HEK293 (cell line): ENCODE results near the gene EIPR1.
"Not testable (repeated sequence)": the region's sequence is repeated elsewhere in the genome, so short reads cannot be mapped to it uniquely, and the experiment has no call there.

Experiments
- CTCF ChIA-PET: fragments of 350-600 bp; formaldehyde crosslinking; extraction: SDS; loops from one replicate; lab custom pipeline; 2021; ENCODE audit warnings: antibody characterized with exemption; lab: Yijun Ruan, JAX
- POLR2A ChIA-PET: fragments of 300-600 bp; formaldehyde crosslinking; extraction: SDS; loops from one replicate; lab custom pipeline; 2020; ENCODE audit warnings: antibody characterized with exemption, inconsistent platforms; lab: Yijun Ruan, JAX
- H3K27ac ChIP-seq: fragments of 200-500 bp; sonication (Bioruptor generic); 2 replicates; pipeline ENCODE4 v1.5.1; 2014; ENCODE audit warnings: low read depth, low read length, control low read depth, inconsistent platforms; ENCODE audit errors: extremely low read depth
- H3K36me3 ChIP-seq, 2 experiments: fragments of 200-500 bp in 1 of 2; sonication (Bioruptor generic) in 1 of 2; 1 replicate in 1 of 2; 2 replicates in 1 of 2; pipeline ENCODE4 v1.5.1; 2014 to 2017; ENCODE audit warnings: inconsistent platforms in 2 of 2, low read length in 2 of 2; ENCODE audit not compliant: control insufficient read depth in 2 of 2, insufficient read depth in 1 of 2
- H3K4me1 ChIP-seq: fragments of 200-500 bp; sonication (Bioruptor generic); 2 replicates; pipeline ENCODE4 v1.5.1; 2014; ENCODE audit warnings: mild to moderate bottlenecking, low read length, inconsistent platforms; ENCODE audit not compliant: control insufficient read depth, insufficient read depth
- H3K4me3 ChIP-seq: 2 replicates; pipeline ENCODE4 v1.5.1; 2011; ENCODE audit warnings: low read depth, mild to moderate bottlenecking, control low read depth, low read length, moderate library complexity
- H3K9me3 ChIP-seq: fragments of 200-500 bp; sonication (Bioruptor generic); 2 replicates; pipeline ENCODE4 v1.5.1; 2014; ENCODE audit warnings: low read depth, low read length, inconsistent platforms; ENCODE audit not compliant: control insufficient read depth, insufficient read depth
- EGR2 ChIP-seq: fragments of 450-650 bp; formaldehyde crosslinking; IDR thresholded peaks from 2 replicates; pipeline ENCODE4 v1.5.1; 2016; ENCODE audit warnings: low read depth, missing biosample characterization, missing genetic modification characterization
- GFI1B ChIP-seq: fragments of 450-650 bp; formaldehyde crosslinking; IDR thresholded peaks from 2 replicates; pipeline ENCODE4 v1.5.1; 2016; ENCODE audit warnings: missing biosample characterization, missing genetic modification characterization
- GLIS1 ChIP-seq: fragments of 450-650 bp; formaldehyde crosslinking; IDR thresholded peaks from 2 replicates; pipeline ENCODE4 v1.5.1; 2016; ENCODE audit warnings: missing biosample characterization, missing genetic modification characterization
- KLF1 ChIP-seq: fragments of 450-650 bp; formaldehyde crosslinking; IDR thresholded peaks from 2 replicates; pipeline ENCODE4 v1.5.1; 2016; ENCODE audit warnings: missing biosample characterization, missing genetic modification characterization
- SCRT2 ChIP-seq: fragments of 450-650 bp; formaldehyde crosslinking; IDR thresholded peaks from 2 replicates; pipeline ENCODE4 v1.5.1; 2016; ENCODE audit warnings: missing biosample characterization, missing genetic modification characterization
- YY1 ChIP-seq: fragments of 450-650 bp; formaldehyde crosslinking; IDR thresholded peaks from 2 replicates; pipeline ENCODE4 v1.5.1; 2018; ENCODE audit warnings: missing biosample characterization, missing genetic modification characterization
- ZFHX2 ChIP-seq: fragments of 450-650 bp; formaldehyde crosslinking; conservative IDR thresholded peaks from 2 replicates; pipeline ENCODE4 v1.5.1; 2016; ENCODE audit warnings: missing biosample characterization, missing genetic modification characterization
- ZNF223 ChIP-seq: fragments of 450-650 bp; formaldehyde crosslinking; IDR thresholded peaks from 2 replicates; pipeline ENCODE4 v1.5.1; 2016; ENCODE audit warnings: missing biosample characterization, missing genetic modification characterization
- ZNF366 ChIP-seq: fragments of 450-650 bp; formaldehyde crosslinking; conservative IDR thresholded peaks from 2 replicates; pipeline ENCODE4 v1.5.1; 2016; ENCODE audit warnings: missing biosample characterization, missing genetic modification characterization
- ZNF404 ChIP-seq: fragments of 450-650 bp; formaldehyde crosslinking; IDR thresholded peaks from 2 replicates; pipeline ENCODE4 v1.5.1; 2017; ENCODE audit warnings: missing biosample characterization, missing genetic modification characterization
- ZNF654 ChIP-seq: fragments of 450-650 bp; formaldehyde crosslinking; IDR thresholded peaks from 2 replicates; pipeline ENCODE4 v1.5.1; 2016; ENCODE audit warnings: low read depth, missing biosample characterization, missing genetic modification characterization
- ZNF664 ChIP-seq: fragments of 450-650 bp; formaldehyde crosslinking; IDR thresholded peaks from 2 replicates; pipeline ENCODE4 v1.5.1; 2016; ENCODE audit warnings: missing biosample characterization, missing genetic modification characterization
- ZNF701 ChIP-seq: fragments of 450-650 bp; formaldehyde crosslinking; IDR thresholded peaks from 2 replicates; pipeline ENCODE4 v1.5.1; 2016; ENCODE audit warnings: missing biosample characterization, missing genetic modification characterization
- TF ChIP-seq, protein P1 (sequence below): fragments of 450-650 bp; formaldehyde crosslinking; conservative IDR thresholded peaks from 2 replicates; pipeline ENCODE4 v1.5.1; 2016; ENCODE audit warnings: low read depth, missing biosample characterization, missing genetic modification characterization
- TF ChIP-seq, protein P2 (sequence below): fragments of 450-650 bp; IDR thresholded peaks from 2 replicates; pipeline ENCODE4 v1.5.1; 2018; ENCODE audit warnings: missing biosample characterization, mild to moderate bottlenecking, missing genetic modification characterization
- TF ChIP-seq, protein P3 (sequence below): fragments of 450-650 bp; formaldehyde crosslinking; IDR thresholded peaks from 2 replicates; pipeline ENCODE4; 2016; ENCODE audit warnings: missing biosample characterization, missing genetic modification characterization

The EIPR1 gene

DNA sequence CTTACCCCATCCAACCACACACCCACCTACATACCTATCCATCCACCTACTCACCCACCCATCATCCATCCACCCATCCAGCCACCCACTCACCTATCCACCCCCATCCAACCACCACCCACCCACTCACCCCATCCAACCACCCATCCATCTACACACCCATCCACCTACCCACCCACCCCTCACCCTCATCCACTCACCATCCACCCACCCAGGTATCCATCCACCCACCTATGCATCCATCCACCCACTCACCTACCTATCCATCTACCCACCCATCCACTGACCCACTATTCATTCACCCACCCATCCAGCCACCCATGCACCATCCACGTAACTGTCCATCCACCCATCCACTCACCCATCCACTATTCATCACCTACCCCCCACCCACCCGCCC, 194.8 kb downstream of the EIPR1 start:
- Histone ChIP-seq H3K9me3 (no peaks in the 10 kb centered on the region), H3K4me3 (no peak overlapping the region), H3K36me3 (peaks cover 0 to 4% of the 10 kb centered on the region in 2 experiments; a peak in 1 of 3 replicates), H3K27ac (no peak overlapping the region), H3K4me1 (no peaks in the 10 kb centered on the region)
- peak; percentile 69; the same call in 1 of the 2 replicates for TF ChIP-seq ZFHX2
- TF ChIP-seq EGR2 (tag by site-specific recombination), result peak; percentile 88
- TF ChIP-seq, protein P1, sequence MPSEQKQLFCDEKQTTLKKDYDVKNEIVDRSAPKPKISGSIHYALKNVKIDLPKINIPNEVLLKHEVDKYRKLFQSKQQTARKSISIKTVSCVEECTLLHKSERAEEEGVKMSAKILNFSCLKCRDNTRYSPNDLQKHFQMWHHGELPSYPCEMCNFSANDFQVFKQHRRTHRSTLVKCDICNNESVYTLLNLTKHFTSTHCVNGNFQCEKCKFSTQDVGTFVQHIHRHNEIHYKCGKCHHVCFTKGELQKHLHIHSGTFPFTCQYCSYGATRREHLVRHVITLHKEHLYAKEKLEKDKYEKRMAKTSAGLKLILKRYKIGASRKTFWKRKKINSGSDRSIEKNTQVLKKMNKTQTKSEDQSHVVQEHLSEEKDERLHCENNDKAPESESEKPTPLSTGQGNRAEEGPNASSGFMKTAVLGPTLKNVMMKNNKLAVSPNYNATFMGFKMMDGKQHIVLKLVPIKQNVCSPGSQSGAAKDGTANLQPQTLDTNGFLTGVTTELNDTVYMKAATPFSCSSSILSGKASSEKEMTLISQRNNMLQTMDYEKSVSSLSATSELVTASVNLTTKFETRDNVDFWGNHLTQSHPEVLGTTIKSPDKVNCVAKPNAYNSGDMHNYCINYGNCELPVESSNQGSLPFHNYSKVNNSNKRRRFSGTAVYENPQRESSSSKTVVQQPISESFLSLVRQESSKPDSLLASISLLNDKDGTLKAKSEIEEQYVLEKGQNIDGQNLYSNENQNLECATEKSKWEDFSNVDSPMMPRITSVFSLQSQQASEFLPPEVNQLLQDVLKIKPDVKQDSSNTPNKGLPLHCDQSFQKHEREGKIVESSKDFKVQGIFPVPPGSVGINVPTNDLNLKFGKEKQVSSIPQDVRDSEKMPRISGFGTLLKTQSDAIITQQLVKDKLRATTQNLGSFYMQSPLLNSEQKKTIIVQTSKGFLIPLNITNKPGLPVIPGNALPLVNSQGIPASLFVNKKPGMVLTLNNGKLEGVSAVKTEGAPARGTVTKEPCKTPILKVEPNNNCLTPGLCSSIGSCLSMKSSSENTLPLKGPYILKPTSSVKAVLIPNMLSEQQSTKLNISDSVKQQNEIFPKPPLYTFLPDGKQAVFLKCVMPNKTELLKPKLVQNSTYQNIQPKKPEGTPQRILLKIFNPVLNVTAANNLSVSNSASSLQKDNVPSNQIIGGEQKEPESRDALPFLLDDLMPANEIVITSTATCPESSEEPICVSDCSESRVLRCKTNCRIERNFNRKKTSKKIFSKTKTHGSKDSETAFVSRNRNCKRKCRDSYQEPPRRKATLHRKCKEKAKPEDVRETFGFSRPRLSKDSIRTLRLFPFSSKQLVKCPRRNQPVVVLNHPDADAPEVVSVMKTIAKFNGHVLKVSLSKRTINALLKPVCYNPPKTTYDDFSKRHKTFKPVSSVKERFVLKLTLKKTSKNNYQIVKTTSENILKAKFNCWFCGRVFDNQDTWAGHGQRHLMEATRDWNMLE (tag by site-specific recombination), result no peak
- TF ChIP-seq KLF1 (tag by site-specific recombination), result peak; percentile 35
- POLR2A ChIA-PET, result no interaction called here
- CTCF ChIA-PET, result no interaction called here

DNA sequence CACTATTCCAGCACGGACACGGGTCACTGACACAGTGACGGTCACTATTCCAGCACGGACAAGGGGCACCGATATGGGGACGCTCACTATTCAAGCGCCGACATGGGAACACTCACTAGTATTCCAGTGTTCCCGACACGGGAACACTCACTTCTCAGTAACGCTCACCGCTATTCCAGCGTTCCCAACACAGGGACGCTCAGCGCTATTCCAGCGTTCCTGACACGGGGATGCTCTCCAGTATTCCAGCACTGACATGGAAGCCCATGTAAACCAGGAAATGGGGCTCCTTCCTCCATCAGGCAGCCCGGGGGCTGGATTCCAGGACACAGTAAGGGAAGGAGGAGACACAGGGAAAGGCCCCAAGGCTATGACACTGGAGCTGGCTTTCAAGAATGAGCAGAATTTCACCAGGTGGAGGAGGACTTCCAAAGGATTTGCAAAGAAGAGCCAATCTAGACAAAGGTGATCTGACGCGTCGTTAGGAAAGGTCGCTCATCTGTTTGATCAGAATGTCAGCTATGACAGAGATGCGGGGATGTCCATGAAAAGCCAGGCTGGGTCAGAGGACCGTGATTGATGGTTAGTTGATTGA, 196.1 kb downstream of the EIPR1 start:
- CTCF ChIA-PET, result no interaction called here
- H3K36me3 ChIP-seq, result peaks cover 0 to 2% of the 10 kb centered on the region in 2 experiments; a peak in 1 of 3 replicates
- no peak for TF ChIP-seq YY1 (tag by site-specific recombination)
- no peak for TF ChIP-seq SCRT2
- TF ChIP-seq ZNF223, result no peak
- TF ChIP-seq GLIS1 (tag by site-specific recombination), result no peak
- no peak for TF ChIP-seq GFI1B (tag by site-specific recombination)
- no peak for TF ChIP-seq ZNF366 (tag by site-specific recombination)
- TF ChIP-seq ZNF701 (tag by site-specific recombination), result no peak
- TF ChIP-seq, all 188 proteins: peak for 0
- POLR2A ChIA-PET, result no interaction called here
- Histone ChIP-seq H3K27ac (no peak overlapping the region), H3K9me3 (no peaks in the 10 kb centered on the region), H3K4me3 (no peak overlapping the region), H3K4me1 (no peaks in the 10 kb centered on the region)

DNA sequence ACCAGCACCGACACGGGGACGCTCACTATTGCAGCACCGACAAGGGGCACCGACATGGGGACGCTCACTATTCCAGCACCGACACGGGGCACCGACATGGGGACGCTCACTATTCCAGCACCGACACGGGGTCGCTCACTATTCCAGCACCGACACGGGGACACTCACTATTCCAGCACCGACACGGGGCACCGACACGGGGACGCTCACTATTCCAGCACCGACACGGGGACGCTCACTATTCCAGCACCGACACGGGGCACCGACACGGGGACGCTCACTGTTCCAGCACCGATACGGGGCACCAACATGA, 196.8 kb downstream of the EIPR1 start:
- H3K4me1 ChIP-seq, H3K4me3 ChIP-seq, H3K36me3 ChIP-seq, H3K27ac ChIP-seq, H3K9me3 ChIP-seq, CTCF ChIA-PET, POLR2A ChIA-PET: not testable (repeated sequence)

DNA sequence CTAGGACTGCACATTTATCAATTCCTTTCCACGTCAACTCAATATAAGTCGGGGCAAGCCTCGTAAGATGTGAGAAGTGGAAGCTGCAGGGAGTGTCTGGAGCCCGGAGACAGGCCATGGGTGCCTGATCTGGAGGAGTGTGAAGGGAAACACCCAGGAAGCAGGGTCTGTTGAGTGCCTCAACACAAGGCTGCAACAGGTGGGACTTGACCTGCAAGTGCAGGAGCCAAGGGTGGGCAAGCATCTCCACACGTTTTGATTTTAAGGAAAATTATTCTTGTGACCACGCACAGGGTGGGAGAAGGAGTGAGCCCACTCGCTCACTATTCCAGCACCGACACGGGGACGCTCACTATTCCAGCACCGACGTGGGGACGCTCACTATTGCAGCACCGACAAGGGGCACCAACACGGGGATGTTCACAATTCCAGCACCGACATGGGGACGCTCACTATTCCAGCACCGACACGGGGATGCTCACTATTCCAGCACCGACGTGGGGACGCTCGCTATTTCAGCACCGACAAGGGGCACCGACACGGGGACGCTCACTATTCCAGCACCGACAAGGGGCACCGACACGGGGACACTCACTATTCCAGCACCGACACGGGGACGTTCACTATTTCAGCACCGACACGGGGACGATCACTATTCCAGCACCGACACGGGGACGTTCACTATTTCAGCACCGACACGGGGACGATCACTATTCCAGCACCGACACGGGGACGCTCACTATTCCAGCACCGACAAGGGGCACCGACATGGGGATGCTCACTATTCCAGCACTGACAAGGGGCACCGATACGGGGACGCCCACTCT, 197.3 kb downstream of the EIPR1 start:
- H3K4me3 ChIP-seq, result no peak overlapping the region
- H3K9me3 ChIP-seq, result no peaks in the 10 kb centered on the region
- H3K36me3 ChIP-seq, result no peaks in the 10 kb centered on the region
- H3K27ac ChIP-seq, result no peak overlapping the region
- ChIA-PET POLR2A (no interaction called here), CTCF (interaction anchor here (0.6 kb wide), 3 partner anchors 239 to 733 kb away, joined by 3 to 5 read pairs (median 5); no protein-coding TSS in a partner anchor)
- H3K4me1 ChIP-seq, result no peaks in the 10 kb centered on the region
- TF ChIP-seq ZNF404 (tag by site-specific recombination) (no peak), ZNF654 (tag by site-specific recombination) (no peak), ZNF664 (no peak)
- TF ChIP-seq, protein P2, sequence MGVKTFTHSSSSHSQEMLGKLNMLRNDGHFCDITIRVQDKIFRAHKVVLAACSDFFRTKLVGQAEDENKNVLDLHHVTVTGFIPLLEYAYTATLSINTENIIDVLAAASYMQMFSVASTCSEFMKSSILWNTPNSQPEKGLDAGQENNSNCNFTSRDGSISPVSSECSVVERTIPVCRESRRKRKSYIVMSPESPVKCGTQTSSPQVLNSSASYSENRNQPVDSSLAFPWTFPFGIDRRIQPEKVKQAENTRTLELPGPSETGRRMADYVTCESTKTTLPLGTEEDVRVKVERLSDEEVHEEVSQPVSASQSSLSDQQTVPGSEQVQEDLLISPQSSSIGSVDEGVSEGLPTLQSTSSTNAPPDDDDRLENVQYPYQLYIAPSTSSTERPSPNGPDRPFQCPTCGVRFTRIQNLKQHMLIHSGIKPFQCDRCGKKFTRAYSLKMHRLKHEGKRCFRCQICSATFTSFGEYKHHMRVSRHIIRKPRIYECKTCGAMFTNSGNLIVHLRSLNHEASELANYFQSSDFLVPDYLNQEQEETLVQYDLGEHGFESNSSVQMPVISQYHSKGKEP (tag by site-specific recombination), result no peak
- TF ChIP-seq, protein P3, sequence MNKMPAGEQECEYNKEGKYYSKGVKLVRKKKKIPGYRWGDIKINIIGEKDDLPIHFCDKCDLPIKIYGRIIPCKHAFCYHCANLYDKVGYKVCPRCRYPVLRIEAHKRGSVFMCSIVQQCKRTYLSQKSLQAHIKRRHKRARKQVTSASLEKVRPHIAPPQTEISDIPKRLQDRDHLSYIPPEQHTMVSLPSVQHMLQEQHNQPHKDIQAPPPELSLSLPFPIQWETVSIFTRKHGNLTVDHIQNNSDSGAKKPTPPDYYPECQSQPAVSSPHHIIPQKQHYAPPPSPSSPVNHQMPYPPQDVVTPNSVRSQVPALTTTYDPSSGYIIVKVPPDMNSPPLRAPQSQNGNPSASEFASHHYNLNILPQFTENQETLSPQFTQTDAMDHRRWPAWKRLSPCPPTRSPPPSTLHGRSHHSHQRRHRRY (tag by site-specific recombination), result no peak
